Effector memory CD8-positive, alpha-beta T cell (primary cell): ENCODE results near the gene PPIB.

ENCODE experiments used
- ATAC-seq: fragments of 150-1000 bp; cut with Tn5 transposase; replicated peaks from 2 replicates; pipeline ENCODE4 v1.10.0; 2021; ENCODE audit warnings: mild to moderate bottlenecking, moderate library complexity
- DNase-seq, 3 experiments: peaks; one replicate each; pipeline ENCODE4 v3.0.0; 2021
- H3K27ac Mint-ChIP-seq, 2 donors: one replicate each; pipeline ENCODE4 v1.8.0; 2022; ENCODE audit warnings: mild to moderate bottlenecking in 2 of 2, mixed read lengths in 2 of 2, moderate library complexity in 2 of 2
- H3K27me3 Mint-ChIP-seq, 2 donors: one replicate each; pipeline ENCODE4 v1.8.0; 2022; ENCODE audit warnings: mixed read lengths in 2 of 2
- H3K36me3 Mint-ChIP-seq: one replicate; pipeline ENCODE4 v1.8.0; 2022; ENCODE audit warnings: mild to moderate bottlenecking, moderate library complexity, mixed read lengths; ENCODE audit not compliant: insufficient read depth
- H3K4me1 Mint-ChIP-seq, 2 donors: one replicate each; pipeline ENCODE4 v1.8.0; 2022; ENCODE audit warnings: low read depth in 2 of 2, mixed read lengths in 2 of 2
- H3K4me3 Mint-ChIP-seq, 2 donors: one replicate each; pipeline ENCODE4 v1.8.0; 2022; ENCODE audit warnings: mild to moderate bottlenecking in 2 of 2, mixed read lengths in 2 of 2, moderate library complexity in 2 of 2
- H3K9me3 Mint-ChIP-seq, 2 donors: one replicate each; pipeline ENCODE4 v1.8.0; 2022; ENCODE audit warnings: mixed read lengths in 2 of 2
- total RNA-seq, 9 experiments: gene quantifications; one replicate each; lab custom pipeline; 2026; lab: John Stamatoyannopoulos, UW

PPIB gene
- total RNA-seq = 177 to 432 (median 245) reads per million in 9 experiments

DNA sequence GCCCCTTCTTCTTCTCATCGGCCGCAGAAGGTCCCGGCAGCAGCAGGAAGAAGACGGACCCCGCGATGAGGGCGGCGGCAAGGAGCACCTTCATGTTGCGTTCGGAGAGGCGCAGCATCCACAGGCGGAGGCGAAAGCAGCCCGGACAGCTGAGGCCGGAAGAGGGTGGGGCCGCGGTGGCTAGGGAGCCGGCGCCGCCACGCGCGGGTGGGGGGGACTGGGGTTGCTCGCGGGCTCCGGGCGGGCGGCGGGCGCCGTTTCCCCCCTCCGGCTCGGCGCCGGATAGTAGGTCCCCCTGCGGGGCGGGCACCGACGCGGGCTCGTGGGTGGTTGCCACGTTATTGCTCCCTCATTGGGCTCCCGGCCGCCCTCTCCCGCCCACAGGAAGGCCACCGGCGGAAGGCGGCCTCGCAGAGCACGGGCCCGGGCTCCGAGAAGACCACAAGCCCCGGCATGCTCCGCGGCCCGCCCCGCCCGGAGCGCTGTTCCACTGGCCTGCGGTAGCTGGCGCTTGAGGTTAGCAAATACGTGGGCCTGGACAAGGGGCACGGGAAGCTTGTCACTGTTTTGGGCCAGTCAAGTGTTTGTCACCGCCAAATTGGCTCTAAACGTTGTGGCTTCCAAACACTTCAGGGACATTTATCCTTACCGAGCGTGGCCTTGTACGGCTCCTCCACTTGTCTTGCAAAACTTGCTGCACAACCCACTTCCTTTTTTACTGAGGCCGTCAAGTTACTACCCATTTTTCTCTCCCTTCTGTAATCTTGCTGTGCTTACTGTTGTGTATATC, at the start of gene PPIB:
TSS of gene PPIB (minus strand) at position 154 of the 790 bp plus-strand sequence. CDS start at position 118, 36 bp downstream.
- DNase-seq (peak; percentile 91 to 95 (median 94)), ATAC-seq (peak; percentile 90)
- peaks cover 42% of the 10 kb centered on the region for H3K36me3 Mint-ChIP-seq
- peak within 1 kb of the TSS; percentile 79 to 89 for H3K4me3 Mint-ChIP-seq
- H3K9me3 Mint-ChIP-seq = no peaks in the 10 kb centered on the region
- H3K27me3 Mint-ChIP-seq = no peaks in the 10 kb centered on the region
- peaks cover 33 to 37% of the 10 kb centered on the region in 2 donors for H3K4me1 Mint-ChIP-seq
- H3K27ac Mint-ChIP-seq = peak within 1 kb of the TSS; percentile 96 to 97

- Mint-ChIP-seq H3K27ac (peak overlapping the region in 1 of 2 donors; percentile 52), H3K27me3 (no peaks in the 10 kb centered on the region), H3K4me1 (no peaks in the 10 kb centered on the region), H3K9me3 (no peaks in the 10 kb centered on the region), H3K4me3 (no peak overlapping the region), H3K36me3 (peaks cover 11% of the 10 kb centered on the region)
- ATAC-seq (no peak), DNase-seq (no peak)
Measured at GRCh38 chr15:64211696-64212095, 48.9 kb upstream of the PPIB start.

GRCh38 chr15:64210371-64210770, 47.5 kb upstream of the PPIB start:
- no peak for DNase-seq
- H3K36me3 Mint-ChIP-seq = peaks cover 14% of the 10 kb centered on the region
- no peaks in the 10 kb centered on the region for H3K9me3 Mint-ChIP-seq
- H3K27ac Mint-ChIP-seq = peak overlapping the region in 1 of 2 donors; percentile 74
- H3K4me3 Mint-ChIP-seq = no peak overlapping the region
- no peak for ATAC-seq
- H3K27me3 Mint-ChIP-seq = no peaks in the 10 kb centered on the region
- H3K4me1 Mint-ChIP-seq = no peaks in the 10 kb centered on the region

DNA sequence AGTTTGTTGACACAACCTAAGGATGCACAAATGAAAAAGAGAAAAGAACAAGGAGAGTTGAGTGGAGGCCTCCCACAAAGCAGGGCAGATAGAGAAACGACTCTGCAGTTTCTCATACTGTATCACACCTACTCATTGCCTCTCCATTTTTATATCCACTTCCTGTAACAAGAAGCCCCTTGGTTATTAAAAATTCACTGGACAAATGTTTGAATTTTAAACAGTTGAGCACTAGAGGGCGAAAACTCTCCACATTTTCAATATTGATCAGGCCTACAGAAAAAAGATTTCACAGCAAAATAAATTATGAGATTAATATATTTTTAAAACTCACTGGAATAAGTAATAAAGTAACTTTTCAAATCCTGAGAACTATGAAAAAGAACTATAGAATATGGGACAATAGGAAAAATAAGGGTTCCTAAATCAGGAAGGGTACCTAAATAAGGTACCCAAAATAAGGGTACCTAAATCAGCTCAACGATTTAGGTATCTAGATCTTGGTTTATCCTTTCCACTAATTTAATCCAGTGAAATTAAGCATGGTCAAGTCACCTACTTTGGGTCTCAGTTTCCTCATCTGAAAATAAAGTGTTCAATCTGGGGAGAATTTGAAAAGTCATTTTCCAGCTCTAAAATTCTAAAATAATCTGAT, 47.0 kb upstream of the PPIB start:
- no peaks in the 10 kb centered on the region for H3K9me3 Mint-ChIP-seq
- H3K4me3 Mint-ChIP-seq = no peak overlapping the region
- peak in 1 of 3 experiments; percentile 2 for DNase-seq
- no peak overlapping the region for H3K27ac Mint-ChIP-seq
- no peaks in the 10 kb centered on the region for H3K4me1 Mint-ChIP-seq
- H3K27me3 Mint-ChIP-seq = no peaks in the 10 kb centered on the region
- peaks cover 14% of the 10 kb centered on the region for H3K36me3 Mint-ChIP-seq
- peak; percentile 40 for ATAC-seq

DNA sequence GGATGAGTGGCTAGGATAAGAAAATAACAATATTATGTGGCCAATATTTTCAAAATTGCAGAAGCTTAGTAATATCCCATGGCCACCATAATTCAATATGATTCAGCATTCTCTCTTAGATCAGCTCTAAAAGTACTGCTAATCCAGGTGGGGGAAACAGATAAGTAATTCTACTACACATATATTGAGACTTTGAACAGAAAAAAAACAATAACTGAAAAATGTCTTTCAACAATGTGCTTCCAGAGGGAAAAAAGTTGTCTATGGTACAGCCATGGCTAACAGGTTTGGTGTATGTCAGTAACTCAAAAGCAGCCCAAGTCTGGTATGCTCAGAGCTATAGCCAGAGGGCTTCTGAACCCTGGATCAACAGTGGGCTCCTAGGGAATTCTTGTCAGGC, 42.4 kb upstream of the PPIB start:
- Mint-ChIP-seq H3K27ac (no peak overlapping the region), H3K36me3 (peaks cover 38% of the 10 kb centered on the region), H3K4me3 (no peak overlapping the region), H3K4me1 (no peaks in the 10 kb centered on the region), H3K27me3 (no peaks in the 10 kb centered on the region), H3K9me3 (no peaks in the 10 kb centered on the region)
- ATAC-seq (no peak), DNase-seq (no peak)

GRCh38 chr15:64197425-64197824, 34.6 kb upstream of the PPIB start:
- Mint-ChIP-seq H3K4me3 (no peak overlapping the region), H3K4me1 (no peaks in the 10 kb centered on the region), H3K36me3 (peaks cover 45% of the 10 kb centered on the region), H3K9me3 (no peaks in the 10 kb centered on the region), H3K27ac (no peak overlapping the region), H3K27me3 (no peaks in the 10 kb centered on the region)
- ATAC-seq (no peak), DNase-seq (no peak)

DNA sequence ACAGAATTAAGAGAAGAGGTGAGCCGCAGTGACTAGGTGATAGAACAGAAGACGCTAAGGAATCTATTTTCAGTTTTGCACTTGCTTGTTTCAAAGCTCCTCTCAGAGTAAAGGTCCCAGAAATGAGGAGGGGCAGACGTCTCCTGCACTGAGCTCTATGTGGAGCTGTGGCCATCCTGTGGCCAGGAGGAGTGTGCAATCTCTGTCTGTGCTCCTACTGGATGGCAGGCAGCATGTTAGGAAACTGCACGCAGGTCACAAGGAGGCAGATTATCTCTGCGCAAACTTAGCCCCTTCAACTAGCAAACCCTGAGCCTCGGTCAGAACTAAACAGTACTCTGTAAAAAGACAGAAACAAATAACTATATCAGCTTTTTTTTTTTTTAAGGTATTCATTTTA, 31.1 kb upstream of the PPIB start:
- H3K27me3 Mint-ChIP-seq = no peaks in the 10 kb centered on the region
- H3K27ac Mint-ChIP-seq = no peak overlapping the region
- ATAC-seq (no peak), DNase-seq (no peak)
- H3K4me1 Mint-ChIP-seq = peaks cover 0 to 4% of the 10 kb centered on the region in 2 donors
- H3K4me3 Mint-ChIP-seq = no peak overlapping the region
- peaks cover 29% of the 10 kb centered on the region for H3K36me3 Mint-ChIP-seq
- no peaks in the 10 kb centered on the region for H3K9me3 Mint-ChIP-seq

GRCh38 chr15:64191971-64192830, 29.4 kb upstream of the PPIB start:
- DNase-seq (no peak), ATAC-seq (no peak)
- H3K4me1 Mint-ChIP-seq = peaks cover 5 to 14% of the 10 kb centered on the region in 2 donors
- H3K9me3 Mint-ChIP-seq = no peaks in the 10 kb centered on the region
- H3K27me3 Mint-ChIP-seq = no peaks in the 10 kb centered on the region
- H3K36me3 Mint-ChIP-seq = peaks cover 24% of the 10 kb centered on the region
- no peak overlapping the region for H3K4me3 Mint-ChIP-seq
- H3K27ac Mint-ChIP-seq = no peak overlapping the region

- H3K36me3 Mint-ChIP-seq = peaks cover 13% of the 10 kb centered on the region
- ATAC-seq = no peak
- DNase-seq = no peak
- no peaks in the 10 kb centered on the region for H3K27me3 Mint-ChIP-seq
- no peaks in the 10 kb centered on the region for H3K9me3 Mint-ChIP-seq
- peaks cover 5 to 14% of the 10 kb centered on the region in 2 donors for H3K4me1 Mint-ChIP-seq
- peak overlapping the region; percentile 72 to 92 for H3K27ac Mint-ChIP-seq
- peak overlapping the region; percentile 63 to 73 for H3K4me3 Mint-ChIP-seq
Measured at GRCh38 chr15:64187396-64188191, 24.8 kb upstream of the PPIB start.

GRCh38 chr15:64185146-64185911, 22.5 kb upstream of the PPIB start:
- Mint-ChIP-seq H3K36me3 (peaks cover 15% of the 10 kb centered on the region), H3K4me1 (peaks cover 5 to 14% of the 10 kb centered on the region in 2 donors), H3K27ac (no peak overlapping the region), H3K4me3 (no peak overlapping the region), H3K9me3 (no peaks in the 10 kb centered on the region), H3K27me3 (no peaks in the 10 kb centered on the region)
- no peak for ATAC-seq
- DNase-seq = no peak

DNA sequence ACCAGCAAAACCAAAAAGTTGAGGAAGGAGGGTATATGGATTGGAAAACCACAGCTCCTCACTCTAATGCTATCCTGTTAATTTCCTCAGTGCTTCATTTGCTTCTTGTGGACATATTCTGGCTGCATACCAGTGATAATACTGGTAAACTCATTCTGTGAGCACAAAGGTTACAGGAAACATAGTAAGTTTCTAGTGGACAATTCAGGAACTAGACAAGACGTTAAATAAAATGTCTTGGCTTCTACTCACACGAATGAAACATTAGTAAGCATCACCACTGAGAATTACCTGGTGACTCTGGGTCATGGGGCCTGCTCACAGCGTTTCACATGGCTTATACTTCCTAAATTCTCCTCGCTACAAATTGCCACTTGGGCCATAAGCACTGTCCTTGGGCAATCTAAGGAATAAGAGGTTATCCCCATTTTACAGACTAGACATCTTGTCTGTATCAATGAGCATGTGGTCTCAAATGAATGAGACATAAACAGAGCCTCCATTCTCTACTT, 20.1 kb upstream of the PPIB start:
- DNase-seq (no peak), ATAC-seq (no peak)
- Mint-ChIP-seq H3K36me3 (peaks cover 17% of the 10 kb centered on the region), H3K4me1 (peaks cover 0 to 2% of the 10 kb centered on the region in 2 donors), H3K27ac (no peak overlapping the region), H3K27me3 (no peaks in the 10 kb centered on the region), H3K9me3 (no peaks in the 10 kb centered on the region), H3K4me3 (no peak overlapping the region)

GRCh38 chr15:64180235-64180824, 17.5 kb upstream of the PPIB start:
- no peak for DNase-seq
- H3K36me3 Mint-ChIP-seq = peaks cover 18% of the 10 kb centered on the region
- H3K27me3 Mint-ChIP-seq = no peaks in the 10 kb centered on the region
- no peak overlapping the region for H3K27ac Mint-ChIP-seq
- peak; percentile 43 for ATAC-seq
- no peak overlapping the region for H3K4me3 Mint-ChIP-seq
- no peaks in the 10 kb centered on the region for H3K9me3 Mint-ChIP-seq
- H3K4me1 Mint-ChIP-seq = no peaks in the 10 kb centered on the region
